Neural cell (in vitro differentiated cells): ENCODE measurements around the gene SMIM7. TPM values are rescaled to one million over a fixed set of nuclear protein-coding genes. Genes with fewer than 3 reads are reported as not detected.

Experiments
- H2AFZ ChIP-seq: fragments of 200-600, 300-800 bp; sonication (generic), shearing (Covaris generic); 2 replicates; pipeline ENCODE4 v1.6.0; 2014; ENCODE audit warnings: low read depth, mild to moderate bottlenecking, antibody characterized with exemption, low read length, moderate library complexity
- H3F3A ChIP-seq: fragments of 200-600 bp; shearing (Covaris generic); 2 replicates; pipeline ENCODE4 v1.6.1; 2016; ENCODE audit warnings: mild to moderate bottlenecking, moderate library complexity, mixed read lengths, antibody characterized with exemption, low read length; ENCODE audit not compliant: insufficient read depth, poor library complexity, severe bottlenecking
- H3K27ac ChIP-seq: fragments of 200-600, 300-800 bp; sonication (generic), shearing (Covaris generic); 2 replicates; pipeline ENCODE4 v1.5.1; 2014; ENCODE audit warnings: mild to moderate bottlenecking, low read length, moderate library complexity
- H3K27me3 ChIP-seq: fragments of 300-800, 200-600 bp; sonication (generic), shearing (Covaris generic); 2 replicates; pipeline ENCODE4 v1.6.0; 2014; ENCODE audit warnings: mild to moderate bottlenecking, low read depth, low read length, moderate library complexity; ENCODE audit not compliant: insufficient read depth
- H3K36me3 ChIP-seq: fragments of 300-800, 200-600 bp; sonication (generic), shearing (Covaris generic); 2 replicates; pipeline ENCODE4 v1.5.1; 2014; ENCODE audit warnings: mild to moderate bottlenecking, antibody characterized with exemption, low read length, moderate library complexity; ENCODE audit not compliant: insufficient read depth
- H3K4me2 ChIP-seq: fragments of 300-800, 200-600 bp; sonication (generic), shearing (Covaris generic); 2 replicates; pipeline ENCODE4 v1.6.0; 2014; ENCODE audit warnings: mild to moderate bottlenecking, low read length
- H3K4me3 ChIP-seq: fragments of 300-800, 200-600 bp; sonication (generic), shearing (Covaris generic); 2 replicates; pipeline ENCODE4 v1.5.1; 2014; ENCODE audit warnings: mild to moderate bottlenecking, low read length, moderate library complexity
- H3K79me2 ChIP-seq: fragments of 200-600 bp; shearing (Covaris generic); replicated peaks from 2 replicates; pipeline ENCODE4 v1.6.0; 2014; ENCODE audit warnings: mild to moderate bottlenecking, low read length, moderate library complexity; ENCODE audit not compliant: insufficient read depth
- H3K9ac ChIP-seq: fragments of 300-800, 200-600 bp; sonication (generic), shearing (Covaris generic); 2 replicates; pipeline ENCODE4 v1.6.1; 2016; ENCODE audit warnings: mild to moderate bottlenecking, low read length, mixed read lengths
- H3K9me2 ChIP-seq: fragments of 200-600 bp; shearing (Covaris generic); 2 replicates; pipeline ENCODE4 v1.6.1; 2016; ENCODE audit warnings: mild to moderate bottlenecking, low read length, mixed read lengths; ENCODE audit not compliant: insufficient read depth
- H3K9me3 ChIP-seq: fragments of 200-600, 300-800 bp; sonication (generic), shearing (Covaris generic); 2 replicates; pipeline ENCODE4 v1.6.1; 2016; ENCODE audit warnings: mild to moderate bottlenecking, mixed run types, low read length, moderate library complexity, mixed read lengths
- H4K20me1 ChIP-seq: fragments of 200-600 bp; shearing (Covaris generic); 2 replicates; pipeline ENCODE4 v1.6.1; 2016; ENCODE audit warnings: mild to moderate bottlenecking, mixed run types; ENCODE audit not compliant: insufficient read depth
- EP300 ChIP-seq: fragments of 450-650 bp; conservative IDR thresholded peaks from 2 replicates; pipeline ENCODE4 v1.6.1; 2014; ENCODE audit warnings: antibody characterized with exemption, mild to moderate bottlenecking, moderate library complexity; ENCODE audit not compliant: poor library complexity, severe bottlenecking
- EZH2 ChIP-seq: fragments of 200-600, 300-800 bp; shearing (Covaris generic), sonication (generic); IDR thresholded peaks from 2 replicates; pipeline ENCODE4 v1.6.1; 2014; ENCODE audit warnings: antibody characterized with exemption, low read length, borderline replicate concordance, mild to moderate bottlenecking; ENCODE audit not compliant: insufficient read depth, poor library complexity, severe bottlenecking
- MXI1 ChIP-seq: fragments of 450-650 bp; conservative IDR thresholded peaks from 2 replicates; pipeline ENCODE4 v1.6.1; 2014; ENCODE audit warnings: antibody characterized with exemption, mild to moderate bottlenecking; ENCODE audit not compliant: poor library complexity, severe bottlenecking
- POLR2AphosphoS5 ChIP-seq: IDR thresholded peaks from 2 replicates; pipeline ENCODE4 v1.6.1; 2012
- RAD21 ChIP-seq: fragments of 450-650 bp; conservative IDR thresholded peaks from 2 replicates; pipeline ENCODE4 v1.6.1; 2014; ENCODE audit warnings: antibody characterized with exemption, mild to moderate bottlenecking, moderate library complexity
- SMC3 ChIP-seq: fragments of 450-650 bp; conservative IDR thresholded peaks from 2 replicates; pipeline ENCODE4 v1.6.1; 2014; ENCODE audit warnings: antibody characterized with exemption, mild to moderate bottlenecking, moderate library complexity; ENCODE audit not compliant: poor library complexity
- TAF1 ChIP-seq: IDR thresholded peaks from 2 replicates; pipeline ENCODE4 v1.6.1; 2012; ENCODE audit warnings: low read depth
- polyA plus RNA-seq: library from polyadenylated mRNA; depleted of rRNA; stranded (reverse); fragments of >200 nt; gene quantifications from 2 replicates; pipeline ENCODE4 v1.2.3, GENCODE V29; 2014
- TF ChIP-seq, protein P1 (sequence below): IDR thresholded peaks from 2 replicates; pipeline ENCODE4 v1.6.1; 2012; ENCODE audit warnings: borderline replicate concordance
- TF ChIP-seq, protein P2 (sequence below): fragments of 450-650 bp; IDR thresholded peaks from 2 replicates; pipeline ENCODE4 v1.5.1; 2014; ENCODE audit warnings: antibody characterized with exemption, mild to moderate bottlenecking, moderate library complexity; ENCODE audit not compliant: poor library complexity, severe bottlenecking

Gene SMIM7
- polyA plus RNA-seq, 1 donor from 2014 or later: 153 TPM

DNA sequence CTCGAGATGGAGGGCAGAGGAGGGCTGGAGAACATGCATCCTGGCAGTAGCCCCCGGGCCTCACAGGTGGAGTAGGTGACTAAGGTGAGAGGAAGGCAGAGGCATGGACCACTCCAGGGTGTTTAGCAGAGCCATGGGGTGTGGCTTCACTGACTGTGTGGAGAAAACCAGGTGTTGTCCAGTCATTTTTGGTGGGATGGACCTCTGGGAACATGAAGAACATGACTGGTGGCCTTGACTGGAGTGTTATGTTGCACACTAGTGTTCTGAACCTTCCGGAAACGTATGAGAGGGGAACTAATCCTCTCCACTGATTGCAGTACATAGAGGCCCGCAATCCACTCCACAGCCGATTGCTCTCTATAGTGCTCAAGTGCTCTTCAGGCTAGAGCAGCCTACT, 48.8 kb downstream of the SMIM7 start:
- H3K4me3 ChIP-seq: no peak overlapping the region
- H3K9me2 ChIP-seq: no peaks in the 10 kb centered on the region
- no peaks in the 10 kb centered on the region for H3F3A ChIP-seq
- H3K36me3 ChIP-seq: no peaks in the 10 kb centered on the region
- H2AFZ ChIP-seq: no peak overlapping the region
- no peaks in the 10 kb centered on the region for H3K9me3 ChIP-seq
- H3K9ac ChIP-seq: no peak overlapping the region
- no peak overlapping the region for H3K27ac ChIP-seq
- H3K79me2 ChIP-seq: peaks cover 51% of the 10 kb centered on the region
- no peaks in the 10 kb centered on the region for H4K20me1 ChIP-seq
- no peaks in the 10 kb centered on the region for H3K27me3 ChIP-seq
- no peak overlapping the region for H3K4me2 ChIP-seq
- no peak for TF ChIP-seq SMC3
- TF ChIP-seq POLR2AphosphoS5: no peak
- TF ChIP-seq, protein P1, sequence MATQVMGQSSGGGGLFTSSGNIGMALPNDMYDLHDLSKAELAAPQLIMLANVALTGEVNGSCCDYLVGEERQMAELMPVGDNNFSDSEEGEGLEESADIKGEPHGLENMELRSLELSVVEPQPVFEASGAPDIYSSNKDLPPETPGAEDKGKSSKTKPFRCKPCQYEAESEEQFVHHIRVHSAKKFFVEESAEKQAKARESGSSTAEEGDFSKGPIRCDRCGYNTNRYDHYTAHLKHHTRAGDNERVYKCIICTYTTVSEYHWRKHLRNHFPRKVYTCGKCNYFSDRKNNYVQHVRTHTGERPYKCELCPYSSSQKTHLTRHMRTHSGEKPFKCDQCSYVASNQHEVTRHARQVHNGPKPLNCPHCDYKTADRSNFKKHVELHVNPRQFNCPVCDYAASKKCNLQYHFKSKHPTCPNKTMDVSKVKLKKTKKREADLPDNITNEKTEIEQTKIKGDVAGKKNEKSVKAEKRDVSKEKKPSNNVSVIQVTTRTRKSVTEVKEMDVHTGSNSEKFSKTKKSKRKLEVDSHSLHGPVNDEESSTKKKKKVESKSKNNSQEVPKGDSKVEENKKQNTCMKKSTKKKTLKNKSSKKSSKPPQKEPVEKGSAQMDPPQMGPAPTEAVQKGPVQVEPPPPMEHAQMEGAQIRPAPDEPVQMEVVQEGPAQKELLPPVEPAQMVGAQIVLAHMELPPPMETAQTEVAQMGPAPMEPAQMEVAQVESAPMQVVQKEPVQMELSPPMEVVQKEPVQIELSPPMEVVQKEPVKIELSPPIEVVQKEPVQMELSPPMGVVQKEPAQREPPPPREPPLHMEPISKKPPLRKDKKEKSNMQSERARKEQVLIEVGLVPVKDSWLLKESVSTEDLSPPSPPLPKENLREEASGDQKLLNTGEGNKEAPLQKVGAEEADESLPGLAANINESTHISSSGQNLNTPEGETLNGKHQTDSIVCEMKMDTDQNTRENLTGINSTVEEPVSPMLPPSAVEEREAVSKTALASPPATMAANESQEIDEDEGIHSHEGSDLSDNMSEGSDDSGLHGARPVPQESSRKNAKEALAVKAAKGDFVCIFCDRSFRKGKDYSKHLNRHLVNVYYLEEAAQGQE: no peak
- TF ChIP-seq, protein P2, sequence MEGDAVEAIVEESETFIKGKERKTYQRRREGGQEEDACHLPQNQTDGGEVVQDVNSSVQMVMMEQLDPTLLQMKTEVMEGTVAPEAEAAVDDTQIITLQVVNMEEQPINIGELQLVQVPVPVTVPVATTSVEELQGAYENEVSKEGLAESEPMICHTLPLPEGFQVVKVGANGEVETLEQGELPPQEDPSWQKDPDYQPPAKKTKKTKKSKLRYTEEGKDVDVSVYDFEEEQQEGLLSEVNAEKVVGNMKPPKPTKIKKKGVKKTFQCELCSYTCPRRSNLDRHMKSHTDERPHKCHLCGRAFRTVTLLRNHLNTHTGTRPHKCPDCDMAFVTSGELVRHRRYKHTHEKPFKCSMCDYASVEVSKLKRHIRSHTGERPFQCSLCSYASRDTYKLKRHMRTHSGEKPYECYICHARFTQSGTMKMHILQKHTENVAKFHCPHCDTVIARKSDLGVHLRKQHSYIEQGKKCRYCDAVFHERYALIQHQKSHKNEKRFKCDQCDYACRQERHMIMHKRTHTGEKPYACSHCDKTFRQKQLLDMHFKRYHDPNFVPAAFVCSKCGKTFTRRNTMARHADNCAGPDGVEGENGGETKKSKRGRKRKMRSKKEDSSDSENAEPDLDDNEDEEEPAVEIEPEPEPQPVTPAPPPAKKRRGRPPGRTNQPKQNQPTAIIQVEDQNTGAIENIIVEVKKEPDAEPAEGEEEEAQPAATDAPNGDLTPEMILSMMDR: no peak
- no peak for TF ChIP-seq TAF1
- TF ChIP-seq RAD21: no peak
- no peak for TF ChIP-seq EZH2
- no peak for TF ChIP-seq MXI1
- TF ChIP-seq EP300: no peak

DNA sequence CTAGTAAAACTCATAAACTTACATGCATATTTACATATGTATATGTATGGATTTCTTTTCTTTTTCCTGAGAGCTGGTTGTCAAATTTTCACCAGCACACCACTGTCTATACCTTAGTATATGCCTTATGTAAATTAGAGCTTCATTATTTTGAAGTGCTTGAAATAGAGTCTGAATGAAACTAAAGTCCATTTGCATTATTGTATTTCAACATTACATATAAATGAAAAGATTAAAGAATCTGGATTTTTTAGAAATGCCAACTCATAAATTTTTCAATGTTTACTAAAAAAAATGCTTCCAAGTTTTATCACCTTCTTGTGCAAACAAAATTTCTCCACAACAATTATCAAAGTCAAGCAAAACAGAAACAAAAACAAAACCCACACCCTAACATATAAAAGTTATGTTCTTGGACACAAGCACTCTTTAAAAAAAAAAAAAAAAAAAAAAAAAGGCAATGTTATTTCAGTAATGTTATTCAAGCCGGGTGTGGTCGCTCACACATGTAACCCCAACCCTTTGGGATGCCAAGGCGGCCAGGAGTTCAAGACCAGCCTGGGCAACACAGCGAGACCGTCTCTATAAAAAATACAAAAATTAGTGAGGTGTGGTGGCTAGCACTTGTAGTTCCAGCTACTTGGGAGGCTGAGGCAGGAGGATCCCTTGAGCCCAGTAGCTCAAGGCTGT, 50.3 kb downstream of the SMIM7 start:
- Histone ChIP-seq H2AFZ (no peak overlapping the region), H3K27ac (no peak overlapping the region), H3K9me3 (no peaks in the 10 kb centered on the region), H3K27me3 (no peaks in the 10 kb centered on the region), H3K4me3 (no peak overlapping the region), H3K9ac (no peak overlapping the region), H3K4me2 (no peak overlapping the region), H3K36me3 (no peaks in the 10 kb centered on the region), H3F3A (no peaks in the 10 kb centered on the region), H3K9me2 (no peaks in the 10 kb centered on the region), H3K79me2 (peaks cover 41% of the 10 kb centered on the region), H4K20me1 (no peaks in the 10 kb centered on the region)
- TF ChIP-seq EZH2: no peak
- no peak for TF ChIP-seq EP300
- TF ChIP-seq SMC3: no peak
- no peak for TF ChIP-seq MXI1
- TF ChIP-seq, protein P1: no peak
- TF ChIP-seq, protein P2: no peak
- TF ChIP-seq POLR2AphosphoS5: no peak
